Upper lobe of right lung (tissue), 1 donor: Measurements from ENCODE around the gene KCNMB1. TPM values are rescaled to one million over a fixed set of nuclear protein-coding genes. Genes with fewer than 3 reads are reported as not detected.

Experiments
- ATAC-seq: fragments of 200-7000 bp; cut with Tn5 transposase; one replicate; pipeline ENCODE4 v1.9.1; 2020; ENCODE audit warnings: mild to moderate bottlenecking, moderate library complexity
- DNase-seq: peaks from one replicate; pipeline ENCODE4 v3.0.0-alpha.2; 2020
- H3K27ac ChIP-seq: fragments of 200-600 bp; one replicate; pipeline ENCODE4 v1.8.0; 2022
- H3K27me3 ChIP-seq: fragments of 200-600 bp; one replicate; pipeline ENCODE4 v1.8.0; 2022; ENCODE audit warnings: mild to moderate bottlenecking
- H3K36me3 ChIP-seq: fragments of 200-600 bp; one replicate; pipeline ENCODE4 v1.8.0; 2022
- H3K4me1 ChIP-seq: fragments of 200-600 bp; one replicate; pipeline ENCODE4 v1.8.0; 2022
- H3K4me3 ChIP-seq: fragments of 200-600 bp; one replicate; pipeline ENCODE4 v1.8.0; 2022; ENCODE audit warnings: mild to moderate bottlenecking
- H3K9me3 ChIP-seq: fragments of 200-600 bp; one replicate; pipeline ENCODE4 v1.8.0; 2022
- intact Hi-C: fragments of 100-400 bp; cut with DNase I; formaldehyde crosslinking; loops from one replicate; pipeline ENCODE4 v1.11.0; 2022
- total RNA-seq: library from RNA; stranded (reverse); fragmentation: NEBNext Ultra II Directional; extraction: Animal tissue kit (Norgen Biotek cat#: 25700); gene quantifications from one replicate; pipeline ENCODE4 v1.2.1, GENCODE V29; 2021
- TF ChIP-seq, protein P1 (sequence below): fragments of 200-600 bp; IDR thresholded peaks from one replicate; pipeline ENCODE4 v1.8.0; 2022; ENCODE audit warnings: antibody characterized with exemption
- donor health status: DM: no; HTN: yes; CAD: no; lungs with severe emphysema.

Gene KCNMB1
- total RNA-seq, 1 donor from 2014 or later = 1.5 TPM

DNA sequence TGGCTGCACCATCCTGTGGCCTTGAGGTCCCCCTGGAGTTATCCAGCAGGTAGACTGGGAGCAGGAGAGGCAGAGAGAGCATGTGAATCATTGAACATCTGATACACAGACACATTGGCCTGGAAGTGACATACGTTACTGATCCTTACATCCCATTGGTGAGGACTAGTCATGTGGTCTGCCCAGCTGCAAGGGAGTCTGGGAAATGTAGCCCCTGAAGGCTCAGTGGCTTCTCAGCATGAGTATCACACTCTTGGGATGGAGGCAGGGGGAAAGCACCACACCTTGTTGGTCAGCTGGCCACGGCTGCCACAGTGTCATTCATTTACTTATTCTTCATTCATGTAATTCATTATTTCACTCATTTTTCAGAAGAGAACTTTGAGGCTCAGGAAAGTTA is 13.3 kb upstream of the KCNMB1 start:
- H3K27me3 ChIP-seq = no peaks in the 10 kb centered on the region
- no peaks in the 10 kb centered on the region for H3K36me3 ChIP-seq
- no peaks in the 10 kb centered on the region for H3K4me1 ChIP-seq
- no peak overlapping the region for H3K4me3 ChIP-seq
- intact Hi-C loops = no loop called here
- DNase-seq = no peak
- no peaks in the 10 kb centered on the region for H3K9me3 ChIP-seq
- H3K27ac ChIP-seq = no peak overlapping the region
- TF ChIP-seq, protein P1, sequence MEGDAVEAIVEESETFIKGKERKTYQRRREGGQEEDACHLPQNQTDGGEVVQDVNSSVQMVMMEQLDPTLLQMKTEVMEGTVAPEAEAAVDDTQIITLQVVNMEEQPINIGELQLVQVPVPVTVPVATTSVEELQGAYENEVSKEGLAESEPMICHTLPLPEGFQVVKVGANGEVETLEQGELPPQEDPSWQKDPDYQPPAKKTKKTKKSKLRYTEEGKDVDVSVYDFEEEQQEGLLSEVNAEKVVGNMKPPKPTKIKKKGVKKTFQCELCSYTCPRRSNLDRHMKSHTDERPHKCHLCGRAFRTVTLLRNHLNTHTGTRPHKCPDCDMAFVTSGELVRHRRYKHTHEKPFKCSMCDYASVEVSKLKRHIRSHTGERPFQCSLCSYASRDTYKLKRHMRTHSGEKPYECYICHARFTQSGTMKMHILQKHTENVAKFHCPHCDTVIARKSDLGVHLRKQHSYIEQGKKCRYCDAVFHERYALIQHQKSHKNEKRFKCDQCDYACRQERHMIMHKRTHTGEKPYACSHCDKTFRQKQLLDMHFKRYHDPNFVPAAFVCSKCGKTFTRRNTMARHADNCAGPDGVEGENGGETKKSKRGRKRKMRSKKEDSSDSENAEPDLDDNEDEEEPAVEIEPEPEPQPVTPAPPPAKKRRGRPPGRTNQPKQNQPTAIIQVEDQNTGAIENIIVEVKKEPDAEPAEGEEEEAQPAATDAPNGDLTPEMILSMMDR = no peak
- ATAC-seq = no peak

DNA sequence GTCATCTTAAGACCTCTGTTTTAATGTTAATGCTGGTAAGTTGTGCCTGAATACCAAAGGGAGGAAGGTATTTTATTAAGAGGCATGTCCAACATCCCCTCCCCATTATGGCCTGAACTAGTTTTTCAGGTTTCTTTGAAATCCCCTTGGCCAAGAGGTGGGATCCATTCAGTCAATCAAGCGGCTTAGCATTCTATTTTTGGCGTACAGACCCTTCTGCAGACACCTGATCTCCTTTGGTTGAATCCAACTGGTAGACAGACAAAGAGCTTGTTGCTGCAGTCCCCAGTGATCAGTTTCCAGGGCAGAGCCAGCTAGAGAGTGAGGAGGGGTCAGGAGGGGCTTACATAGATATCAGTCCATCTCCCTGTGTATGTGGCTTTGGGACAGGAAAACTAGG is 7.9 kb upstream of the KCNMB1 start:
- H3K4me3 ChIP-seq = no peak overlapping the region
- H3K27me3 ChIP-seq = peaks cover 4% of the 10 kb centered on the region
- intact Hi-C loops = no loop called here
- H3K36me3 ChIP-seq = no peaks in the 10 kb centered on the region
- DNase-seq = no peak
- no peak for ATAC-seq
- H3K4me1 ChIP-seq = peaks cover 3% of the 10 kb centered on the region
- TF ChIP-seq, protein P1 = no peak
- no peaks in the 10 kb centered on the region for H3K9me3 ChIP-seq
- no peak overlapping the region for H3K27ac ChIP-seq

DNA sequence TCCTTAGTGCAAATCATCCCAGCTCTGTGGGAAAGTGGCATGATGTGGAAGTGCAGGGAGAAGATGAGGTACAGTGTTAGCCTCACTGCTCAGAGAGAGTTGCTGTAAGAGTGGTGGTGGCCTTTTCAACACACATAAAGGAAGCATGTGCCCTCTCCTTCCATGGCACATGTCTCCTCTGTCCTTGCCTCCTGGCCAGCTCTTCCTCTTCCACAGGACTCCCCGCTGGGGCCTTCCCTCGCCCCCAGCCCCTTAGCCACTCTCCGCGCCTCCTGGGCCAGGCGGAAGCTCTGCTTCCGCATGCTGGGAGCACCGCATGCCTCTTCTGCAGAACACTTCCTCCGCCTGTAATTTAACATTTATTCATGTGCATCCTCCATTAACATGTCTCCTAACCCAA is 4.8 kb upstream of the KCNMB1 start:
- DNase-seq (no peak), ATAC-seq (peak; percentile 58)
- TF ChIP-seq, protein P1 = no peak
- Histone ChIP-seq H3K4me3 (no peak overlapping the region), H3K27ac (no peak overlapping the region), H3K9me3 (no peaks in the 10 kb centered on the region), H3K27me3 (peaks cover 4% of the 10 kb centered on the region), H3K4me1 (peaks cover 3% of the 10 kb centered on the region), H3K36me3 (no peaks in the 10 kb centered on the region)
- intact Hi-C loops = no loop called here

DNA sequence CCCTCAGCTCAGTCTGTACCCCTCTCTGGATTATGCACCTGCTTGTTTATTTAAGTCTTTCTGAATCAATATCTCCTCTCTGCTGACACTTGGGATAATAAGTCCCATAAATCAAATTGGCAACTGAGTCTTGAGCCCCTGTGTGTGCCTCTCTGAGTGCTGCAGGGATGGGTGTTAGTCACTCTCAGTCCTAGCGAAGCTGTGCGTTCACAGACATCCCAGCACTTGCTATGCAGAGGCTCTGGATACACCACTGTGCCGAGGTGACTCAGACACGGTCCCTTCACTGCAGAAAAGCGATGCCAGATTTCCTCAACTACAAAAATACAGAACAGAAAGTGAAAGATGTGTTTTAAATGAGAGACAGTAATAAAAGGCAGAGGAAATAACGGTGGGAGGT is 4.1 kb upstream of the KCNMB1 start:
- H3K9me3 ChIP-seq = no peaks in the 10 kb centered on the region
- H3K36me3 ChIP-seq = no peaks in the 10 kb centered on the region
- ATAC-seq = peak; percentile 54
- no peak overlapping the region for H3K27ac ChIP-seq
- DNase-seq = no peak
- intact Hi-C loops = no loop called here
- TF ChIP-seq, protein P1 = no peak
- H3K4me3 ChIP-seq = no peak overlapping the region
- H3K27me3 ChIP-seq = peaks cover 4% of the 10 kb centered on the region
- H3K4me1 ChIP-seq = peaks cover 3% of the 10 kb centered on the region

DNA sequence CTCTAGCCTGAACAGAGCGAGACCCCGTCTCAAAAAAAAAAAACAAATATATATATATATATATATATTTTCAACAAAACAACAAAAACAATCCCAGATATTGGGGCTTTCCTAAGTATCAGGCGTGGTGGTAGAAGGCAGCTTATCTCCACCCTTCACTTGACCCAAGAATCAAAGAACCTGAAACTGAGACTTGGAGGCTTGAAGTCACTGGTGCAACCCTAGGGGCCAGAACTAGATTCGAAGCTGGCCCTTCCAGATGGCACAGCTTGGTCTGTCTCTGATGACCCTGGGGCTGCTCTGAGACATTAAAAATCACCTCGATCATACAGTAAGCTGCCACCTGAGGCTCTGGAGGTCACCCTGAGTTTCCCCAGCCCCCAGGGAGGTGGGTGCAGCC is 1.3 kb upstream of the KCNMB1 start:
- intact Hi-C loops = no loop called here
- Histone ChIP-seq H3K36me3 (no peaks in the 10 kb centered on the region), H3K9me3 (no peaks in the 10 kb centered on the region), H3K4me1 (peaks cover 3% of the 10 kb centered on the region), H3K27ac (no peak overlapping the region), H3K4me3 (no peak overlapping the region), H3K27me3 (peaks cover 4% of the 10 kb centered on the region)
- TF ChIP-seq, protein P1 = no peak
- DNase-seq = no peak
- ATAC-seq = no peak

DNA sequence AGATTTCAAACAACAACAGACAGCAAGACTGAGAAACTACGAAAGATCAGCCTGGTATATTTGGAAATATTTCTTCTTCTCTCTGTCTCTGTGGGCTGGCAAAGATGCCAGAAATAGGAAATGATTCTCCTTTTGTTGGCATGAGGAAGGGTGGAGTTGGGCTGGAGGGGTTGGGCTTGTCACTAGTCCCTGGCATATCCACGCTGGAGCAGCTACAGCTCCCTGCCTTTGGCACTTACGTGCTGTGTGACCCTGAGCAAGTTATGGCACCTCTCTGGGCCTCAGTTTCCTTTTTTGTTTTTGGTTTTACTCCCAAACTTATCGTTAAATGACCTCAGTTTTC is 354 bp upstream of the KCNMB1 start:
- peak; percentile 70 for ATAC-seq
- intact Hi-C loops = no loop called here
- peak overlapping the region; percentile 24 for H3K27ac ChIP-seq

More for the DNA sequence above, 354 bp upstream of the KCNMB1 start:
- TF ChIP-seq, protein P1 = no peak
- Histone ChIP-seq H3K36me3 (no peaks in the 10 kb centered on the region), H3K9me3 (no peaks in the 10 kb centered on the region), H3K27me3 (peaks cover 4% of the 10 kb centered on the region), H3K4me3 (peak overlapping the region; percentile 34), H3K4me1 (peaks cover 3% of the 10 kb centered on the region)
- DNase-seq = no peak
